CD4-positive, CD25-positive, alpha-beta regulatory T cell (primary cell): ENCODE results near the gene CD52. TPM values are rescaled to one million over a fixed set of nuclear protein-coding genes. Genes with fewer than 3 reads are reported as not detected.
"Not testable (repeated sequence)": the region's sequence is repeated elsewhere in the genome, so short reads cannot be mapped to it uniquely, and the experiment has no call there.

ENCODE experiments used
- ATAC-seq, 2 donors: fragments of 150-1000 bp; cut with Tn5 transposase; one replicate each; pipeline ENCODE4 v1.10.0; 2021; ENCODE audit warnings: low read depth in 2 of 2, moderate number of reproducible peaks in 2 of 2, moderate library complexity in 1 of 2
- DNase-seq, 3 donors: peaks; one replicate each; pipeline versions ENCODE4 v3.0.0 to v3.0.0-alpha.2; 2012 to 2022; ENCODE audit warnings: mixed read lengths in 1 of 3
- H3K27ac ChIP-seq: one replicate; pipeline ENCODE4 v1.7.0; 2013; ENCODE audit warnings: mild to moderate bottlenecking, low read length; ENCODE audit not compliant: insufficient read depth, poor library complexity, severe bottlenecking
- H3K27me3 ChIP-seq: one replicate; pipeline ENCODE4 v1.7.0; 2013; ENCODE audit warnings: low read length; ENCODE audit not compliant: control insufficient read depth, insufficient read depth
- H3K36me3 ChIP-seq: one replicate; pipeline ENCODE4 v1.7.0; 2013; ENCODE audit warnings: mild to moderate bottlenecking, low read length, moderate library complexity; ENCODE audit not compliant: control insufficient read depth, insufficient read depth
- H3K4me1 ChIP-seq: 2 replicates; pipeline ENCODE4 v1.7.0; 2013; ENCODE audit warnings: mild to moderate bottlenecking, low read length; ENCODE audit not compliant: insufficient read depth, control insufficient read depth, poor library complexity, severe bottlenecking
- H3K4me3 ChIP-seq: one replicate; pipeline ENCODE4 v1.7.0; 2013; ENCODE audit warnings: low read depth, mild to moderate bottlenecking, low read length, moderate library complexity
- H3K9me3 ChIP-seq, 2 experiments: 1 replicate in 1 of 2; 2 replicates in 1 of 2; pipeline ENCODE4 v1.7.0; 2013; ENCODE audit warnings: low read length in 2 of 2, mild to moderate bottlenecking in 1 of 2, moderate library complexity in 1 of 2; ENCODE audit not compliant: control insufficient read depth in 2 of 2
- H3K27ac Mint-ChIP-seq, 3 donors: one replicate each; pipeline ENCODE4 v1.8.0; 2020 to 2022; ENCODE audit warnings: mild to moderate bottlenecking in 3 of 3, mixed read lengths in 3 of 3, moderate library complexity in 2 of 3
- H3K27me3 Mint-ChIP-seq: one replicate; pipeline ENCODE4 v1.8.0; 2022; ENCODE audit warnings: mild to moderate bottlenecking, mixed read lengths
- H3K36me3 Mint-ChIP-seq: one replicate; pipeline ENCODE4 v1.8.0; 2020; ENCODE audit warnings: mixed read lengths
- H3K4me1 Mint-ChIP-seq, 4 donors: one replicate each; pipeline ENCODE4 v1.8.0; 2020 to 2022; ENCODE audit warnings: mixed read lengths in 4 of 4, mild to moderate bottlenecking in 1 of 4
- H3K4me3 Mint-ChIP-seq, 4 donors: one replicate each; pipeline ENCODE4 v1.8.0; 2020 to 2022; ENCODE audit warnings: mild to moderate bottlenecking in 4 of 4, mixed read lengths in 4 of 4, moderate library complexity in 3 of 4
- H3K9me3 Mint-ChIP-seq, 7 donors: one replicate each; pipeline ENCODE4 v1.8.0; 2020 to 2022; ENCODE audit warnings: mixed read lengths in 7 of 7, mild to moderate bottlenecking in 3 of 7, moderate library complexity in 2 of 7
- polyA plus RNA-seq, 4 donors: library from polyadenylated mRNA; unstranded; fragments of 300-500 nt; fragmentation: Illumina TruSeq; gene quantifications; one replicate each; pipeline ENCODE4 v1.2.3, GENCODE V29; 2021
- total RNA-seq: library from RNA; stranded (reverse); gene quantifications from one replicate; pipeline ENCODE4 v1.2.3, GENCODE V29; 2022

Gene CD52
- total and polyA plus RNA-seq, 5 donors from 2014 or later: 1,528 to 12,173 (median 9,866) TPM

DNA sequence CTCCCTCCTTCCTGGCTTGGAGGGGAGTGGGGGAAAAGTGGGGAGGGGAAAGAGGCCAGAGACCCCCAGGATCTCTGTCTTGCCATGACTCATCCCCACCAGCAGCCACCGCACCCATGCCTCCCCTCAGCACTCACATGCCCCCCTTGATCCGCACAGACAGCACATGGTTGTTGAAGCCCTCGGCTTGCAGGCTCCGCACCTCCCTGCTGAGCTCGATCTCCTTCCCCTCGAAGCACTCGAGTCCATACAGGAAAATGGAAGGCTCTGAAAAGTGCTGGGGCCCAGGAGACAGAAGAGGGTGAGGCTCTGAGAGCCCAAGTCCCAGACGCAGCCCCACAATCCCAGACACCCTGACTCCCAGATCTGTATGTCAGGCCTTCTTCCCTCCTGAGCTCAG lies 10.8 kb downstream of the CD52 start:
- ATAC-seq (no peak), DNase-seq (no peak)
- Mint-ChIP-seq H3K36me3 (peaks cover 7% of the 10 kb centered on the region), H3K27me3 (no peaks in the 10 kb centered on the region), H3K4me1 (peaks cover 0 to 4% (median 2%) of the 10 kb centered on the region in 4 donors), H3K4me3 (no peak overlapping the region), H3K27ac (no peak overlapping the region), H3K9me3 (no peaks in the 10 kb centered on the region)
- Histone ChIP-seq H3K27me3 (no peaks in the 10 kb centered on the region), H3K27ac (no peak overlapping the region), H3K4me1 (no peaks in the 10 kb centered on the region), H3K36me3 (peaks cover 17% of the 10 kb centered on the region), H3K9me3 (no peaks in the 10 kb centered on the region), H3K4me3 (no peak overlapping the region)

DNA sequence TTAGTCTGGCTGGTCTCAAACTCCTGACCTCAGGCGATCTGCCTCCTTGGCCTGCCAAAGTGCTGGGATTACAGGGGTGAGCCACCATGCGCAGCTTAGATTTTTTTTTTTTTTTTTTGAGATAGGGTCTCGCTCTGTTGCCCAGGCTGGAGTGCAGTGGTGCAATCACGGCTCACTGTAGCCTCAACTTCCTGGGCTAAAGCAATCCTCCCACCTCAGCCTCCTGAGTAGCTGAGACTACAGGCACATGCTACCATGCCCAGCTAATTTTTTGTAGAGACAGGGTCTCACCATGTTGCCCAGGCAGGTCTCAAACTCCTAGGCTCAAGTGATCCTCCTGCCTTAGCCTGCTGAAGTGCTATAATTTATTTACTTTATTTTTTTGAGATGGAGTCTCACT lies 11.6 kb downstream of the CD52 start:
- not testable (repeated sequence) for H3K9me3 Mint-ChIP-seq, H3K27me3 Mint-ChIP-seq, H3K27ac Mint-ChIP-seq, H3K27ac ChIP-seq, H3K4me3 Mint-ChIP-seq, H3K9me3 ChIP-seq, DNase-seq, ATAC-seq, H3K4me1 ChIP-seq, H3K27me3 ChIP-seq, H3K4me3 ChIP-seq, H3K4me1 Mint-ChIP-seq, H3K36me3 Mint-ChIP-seq
- peaks cover 10% of the 10 kb centered on the region for H3K36me3 ChIP-seq

DNA sequence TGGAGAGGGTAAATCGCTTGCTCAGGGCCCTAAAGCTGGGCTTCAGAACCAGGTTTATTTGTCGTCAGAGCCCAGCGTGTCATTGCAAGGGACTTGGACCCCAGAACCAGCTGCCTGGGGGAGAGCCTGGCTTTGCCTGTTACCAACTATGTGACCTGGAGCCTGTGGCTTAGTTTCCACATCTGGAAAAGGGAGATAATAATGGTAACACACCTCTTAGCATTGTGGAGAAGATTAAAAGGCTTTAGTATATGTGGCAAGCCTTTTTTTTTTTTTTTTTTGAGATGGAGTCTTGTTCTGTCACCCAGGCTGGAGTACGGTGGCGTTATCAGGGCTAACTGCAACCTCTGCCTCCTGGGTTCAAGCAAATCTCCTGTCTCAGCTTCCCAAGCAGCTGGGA lies 12.5 kb downstream of the CD52 start:
- Mint-ChIP-seq H3K9me3 (no peaks in the 10 kb centered on the region), H3K27me3 (no peaks in the 10 kb centered on the region), H3K4me1 (peaks cover 0 to 5% (median 0%) of the 10 kb centered on the region in 4 donors), H3K36me3 (peaks cover 4% of the 10 kb centered on the region), H3K27ac (no peak overlapping the region), H3K4me3 (no peak overlapping the region)
- peaks cover 4% of the 10 kb centered on the region for H3K36me3 ChIP-seq
- DNase-seq (no peak), ATAC-seq (no peak)
- H3K4me3 ChIP-seq: no peak overlapping the region
- no peak overlapping the region for H3K27ac ChIP-seq
- no peaks in the 10 kb centered on the region for H3K27me3 ChIP-seq
- H3K9me3 ChIP-seq: no peaks in the 10 kb centered on the region
- peaks cover 1% of the 10 kb centered on the region for H3K4me1 ChIP-seq

DNA sequence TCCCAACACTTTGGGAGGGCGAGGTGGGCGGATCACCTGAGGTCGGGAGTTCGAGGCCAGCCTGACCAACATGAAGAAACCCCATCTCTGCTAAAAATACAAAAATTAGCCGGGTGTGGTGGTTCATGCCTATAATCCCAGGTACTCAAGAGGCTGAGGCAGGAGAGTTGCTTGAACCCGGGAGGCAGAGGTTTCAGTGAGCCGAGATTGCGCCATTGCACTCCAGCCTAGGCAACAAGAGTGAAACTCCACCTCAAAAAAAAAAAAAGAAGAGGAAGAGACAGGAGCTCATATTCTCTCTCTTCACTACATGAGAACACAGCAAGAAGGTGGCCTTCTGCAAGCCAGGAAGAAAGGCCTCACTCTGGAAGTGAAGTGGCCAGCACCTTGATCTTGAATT lies 15.6 kb downstream of the CD52 start:
- not testable (repeated sequence) for H3K27ac Mint-ChIP-seq, H3K36me3 Mint-ChIP-seq

DNA sequence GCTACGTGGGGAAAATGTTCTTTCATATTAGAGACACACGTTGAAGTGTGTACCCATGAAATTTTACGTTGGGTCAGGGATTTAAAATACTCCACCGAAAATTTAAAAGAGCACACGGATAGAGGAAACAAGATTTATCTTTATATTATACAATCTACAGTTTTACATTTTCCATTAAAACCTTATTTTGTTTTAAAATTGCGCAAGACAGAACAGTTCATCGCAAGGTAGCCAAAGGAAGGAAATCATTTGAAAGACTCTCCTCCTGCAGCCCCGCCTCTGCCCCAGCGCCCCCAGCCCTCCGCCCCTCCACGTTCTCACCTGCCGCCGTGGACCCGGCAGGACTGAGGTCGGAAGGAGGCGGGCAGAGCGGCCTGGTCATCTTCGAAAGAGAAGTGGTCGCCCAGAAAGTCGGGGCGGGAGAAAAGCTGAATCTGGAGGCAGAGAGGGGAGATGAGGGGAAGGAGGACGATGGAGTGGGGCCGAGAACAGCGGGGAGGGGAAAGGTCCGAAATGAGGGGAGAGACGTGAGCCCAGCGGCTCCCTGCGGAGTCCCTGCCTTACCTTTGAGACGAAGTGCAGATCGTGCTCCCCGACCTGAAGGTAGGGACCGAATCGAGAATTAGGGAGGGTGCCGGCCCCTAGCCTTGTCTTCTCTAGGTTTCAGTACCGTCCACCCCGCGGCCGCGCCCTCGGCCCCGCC lies 18.2 kb downstream of the CD52 start:
- no peaks in the 10 kb centered on the region for H3K27me3 ChIP-seq
- H3K27ac Mint-ChIP-seq: peak overlapping the region in 2 of 3 donors; percentile 52 to 81
- no peaks in the 10 kb centered on the region for H3K9me3 ChIP-seq
- ATAC-seq (no peak), DNase-seq (peak in 1 of 3 donors; percentile 17)
- H3K4me1 ChIP-seq: peaks cover 15% of the 10 kb centered on the region
- peak overlapping the region; percentile 20 for H3K27ac ChIP-seq
- H3K4me3 ChIP-seq: peak overlapping the region; percentile 77
- no peaks in the 10 kb centered on the region for H3K36me3 Mint-ChIP-seq
- peaks cover 3% of the 10 kb centered on the region for H3K36me3 ChIP-seq
- peak overlapping the region; percentile 85 to 96 (median 88) for H3K4me3 Mint-ChIP-seq
- H3K27me3 Mint-ChIP-seq: peaks cover 4% of the 10 kb centered on the region
- peaks cover 0 to 18% (median 11%) of the 10 kb centered on the region in 4 donors for H3K4me1 Mint-ChIP-seq
- H3K9me3 Mint-ChIP-seq: peaks cover 0 to 1% (median 0%) of the 10 kb centered on the region in 7 donors

More for the DNA sequence above, 15.6 kb downstream of the CD52 start:
- H3K27me3 ChIP-seq, H3K9me3 ChIP-seq, H3K4me3 ChIP-seq, H3K9me3 Mint-ChIP-seq, ATAC-seq, H3K27ac ChIP-seq, H3K36me3 ChIP-seq, H3K4me3 Mint-ChIP-seq, H3K27me3 Mint-ChIP-seq, DNase-seq: not testable (repeated sequence)
- H3K4me1 ChIP-seq: peaks cover 15% of the 10 kb centered on the region
- H3K4me1 Mint-ChIP-seq: peaks cover 0 to 16% (median 8%) of the 10 kb centered on the region in 4 donors

DNA sequence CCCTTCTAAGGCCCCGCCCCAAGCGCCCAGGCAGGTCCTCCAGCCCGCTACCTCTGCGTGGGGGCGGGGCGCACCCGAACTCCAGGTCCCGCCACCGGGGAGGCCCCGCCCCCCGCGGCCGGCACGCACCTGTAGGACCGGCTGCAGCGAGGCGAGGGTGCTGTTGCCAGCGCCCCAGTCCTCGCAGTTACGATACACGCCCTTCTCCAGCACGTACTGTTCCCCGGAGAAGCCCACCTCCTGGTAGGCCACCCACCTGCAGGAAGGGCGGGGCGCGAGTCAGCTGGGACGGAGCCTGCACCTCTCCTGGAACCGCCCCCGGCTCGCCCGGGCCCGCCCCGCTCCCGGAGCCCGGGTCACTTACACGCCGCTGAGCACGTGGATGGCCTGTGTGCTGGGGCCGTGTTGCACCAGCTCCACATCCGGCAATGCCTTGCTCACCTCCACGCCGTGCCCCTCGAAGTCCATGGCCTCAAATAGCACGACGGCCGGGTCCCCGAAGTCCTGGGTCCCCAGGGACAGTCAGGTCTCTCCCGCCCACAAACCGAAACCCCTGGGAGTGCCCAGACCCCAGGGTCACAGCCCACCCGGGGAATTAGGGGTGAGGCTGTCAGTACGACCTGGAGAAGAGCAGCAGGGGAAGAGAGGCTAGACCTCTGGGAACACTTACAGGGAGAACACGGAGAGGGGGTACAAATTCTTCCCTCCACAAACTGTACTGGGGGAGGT lies 18.9 kb downstream of the CD52 start:
- Histone ChIP-seq H3K9me3 (no peaks in the 10 kb centered on the region), H3K27me3 (no peaks in the 10 kb centered on the region), H3K4me3 (no peak overlapping the region), H3K36me3 (no peaks in the 10 kb centered on the region), H3K4me1 (peaks cover 15% of the 10 kb centered on the region), H3K27ac (peak overlapping the region; percentile 20)
- Mint-ChIP-seq H3K27ac (peak overlapping the region in 1 of 3 donors; percentile 14), H3K36me3 (no peaks in the 10 kb centered on the region), H3K27me3 (peaks cover 4% of the 10 kb centered on the region), H3K9me3 (peaks cover 0 to 1% (median 0%) of the 10 kb centered on the region in 7 donors), H3K4me3 (peak overlapping the region; percentile 85 to 96 (median 88)), H3K4me1 (peaks cover 0 to 18% (median 11%) of the 10 kb centered on the region in 4 donors)
- ATAC-seq (peak; percentile 86 to 89), DNase-seq (peak; percentile 75 to 88 (median 83))

DNA sequence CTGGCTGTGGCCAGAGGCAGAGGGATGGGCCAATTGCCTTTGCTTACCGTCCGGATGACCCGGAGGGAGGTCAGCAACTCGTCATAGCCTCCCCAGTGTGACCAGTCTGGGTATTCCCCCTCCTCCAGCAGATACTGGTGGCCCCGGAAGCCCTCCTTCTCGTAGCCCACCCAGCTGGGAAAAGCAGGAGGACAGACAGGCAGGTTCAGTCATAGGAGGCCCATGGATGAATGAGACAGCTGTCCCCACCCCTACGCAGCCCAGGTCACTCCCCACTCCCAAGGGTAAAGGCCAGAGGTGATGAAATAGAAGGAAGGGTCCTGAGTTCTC lies 19.4 kb downstream of the CD52 start:
- ATAC-seq (no peak), DNase-seq (no peak)
- peaks cover 4% of the 10 kb centered on the region for H3K27me3 Mint-ChIP-seq
- no peak overlapping the region for H3K4me3 ChIP-seq
- H3K36me3 Mint-ChIP-seq: no peaks in the 10 kb centered on the region
- no peaks in the 10 kb centered on the region for H3K27me3 ChIP-seq
- H3K4me1 ChIP-seq: peaks cover 15% of the 10 kb centered on the region
- H3K4me3 Mint-ChIP-seq: peak overlapping the region; percentile 55 to 80 (median 71)
- no peaks in the 10 kb centered on the region for H3K9me3 ChIP-seq
- H3K36me3 ChIP-seq: no peaks in the 10 kb centered on the region
- peaks cover 0 to 1% (median 0%) of the 10 kb centered on the region in 7 donors for H3K9me3 Mint-ChIP-seq
- no peak overlapping the region for H3K27ac ChIP-seq
- H3K27ac Mint-ChIP-seq: peak overlapping the region in 1 of 3 donors; percentile 38
- peaks cover 0 to 18% (median 11%) of the 10 kb centered on the region in 4 donors for H3K4me1 Mint-ChIP-seq
